Colonic mucosa (tissue), 4 donors: Measurements from ENCODE around the gene DDX52. TPM values are rescaled to one million over a fixed set of nuclear protein-coding genes. Genes with fewer than 3 reads are reported as not detected.

ENCODE experiments used
- DNase-seq: peaks from one replicate; pipeline ENCODE4 v3.0.0-alpha.2; 2020
- H3K27ac ChIP-seq: fragments of 200-600 bp; one replicate; pipeline ENCODE4 v1.8.0; 2021
- H3K27me3 ChIP-seq: fragments of 200-600 bp; one replicate; pipeline ENCODE4 v1.8.0; 2021
- H3K36me3 ChIP-seq: fragments of 200-600 bp; one replicate; pipeline ENCODE4 v1.8.0; 2021
- H3K4me1 ChIP-seq: fragments of 200-600 bp; one replicate; pipeline ENCODE4 v1.8.0; 2021; ENCODE audit warnings: mild to moderate bottlenecking
- H3K4me3 ChIP-seq: fragments of 200-600 bp; one replicate; pipeline ENCODE4 v1.8.0; 2021
- H3K9ac ChIP-seq, 2 donors: one replicate each; pipeline ENCODE4 v1.7.0; 2013; ENCODE audit warnings: control low read depth in 2 of 2, low read depth in 2 of 2, low read length in 2 of 2
- H3K9me3 ChIP-seq: fragments of 200-600 bp; one replicate; pipeline ENCODE4 v1.8.0; 2021
- CTCF ChIP-seq: fragments of 200-600 bp; IDR thresholded peaks from one replicate; pipeline ENCODE4 v1.8.0; 2022; ENCODE audit warnings: antibody characterized with exemption, mild to moderate bottlenecking
- intact Hi-C: fragments of 100-400 bp; cut with DNase I; formaldehyde crosslinking; loops from one replicate; pipeline ENCODE4 v1.14.1; 2022
- total RNA-seq, 2 donors: library from RNA; stranded (reverse); fragmentation: NEBNext Ultra II Directional in 1 of 2; extraction: Animal tissue kit (Norgen Biotek cat#: 25700) in 1 of 2; gene quantifications; one replicate each; pipeline ENCODE4 v1.2.1, GENCODE V29; 2021
- donor health status: healthy.
- donor health status: DM: no; HTN: no; CAD: no.
- donor health status: DM: no; HTN: no; CAD: no.

The DDX52 gene
- total RNA-seq, 2 donors from 2014 or later = 26.3 to 26.4 TPM

GRCh38 chr17:37678036-37678435, 34.8 kb upstream of the DDX52 start:
- no peak for DNase-seq
- Histone ChIP-seq H3K9me3 (no peaks in the 10 kb centered on the region), H3K4me3 (no peak overlapping the region), H3K36me3 (no peaks in the 10 kb centered on the region), H3K27ac (no peak overlapping the region), H3K27me3 (no peaks in the 10 kb centered on the region), H3K9ac (no peak overlapping the region), H3K4me1 (no peaks in the 10 kb centered on the region)
- intact Hi-C loops = no loop called here
- TF ChIP-seq CTCF = no peak

GRCh38 chr17:37677021-37677420, 33.8 kb upstream of the DDX52 start:
- no peak for DNase-seq
- H3K27ac ChIP-seq = peak overlapping the region; percentile 67
- no peaks in the 10 kb centered on the region for H3K4me1 ChIP-seq

GRCh38 chr17:37676115-37676925, 33.1 kb upstream of the DDX52 start:
- H3K9me3 ChIP-seq = no peaks in the 10 kb centered on the region
- no peaks in the 10 kb centered on the region for H3K27me3 ChIP-seq
- peak overlapping the region; percentile 67 for H3K27ac ChIP-seq
- no peak overlapping the region for H3K4me3 ChIP-seq
- DNase-seq = peak; percentile 72
- intact Hi-C loops = no loop called here
- TF ChIP-seq CTCF = no peak
- no peaks in the 10 kb centered on the region for H3K4me1 ChIP-seq
- peak overlapping the region in 1 of 2 donors; percentile 64 for H3K9ac ChIP-seq
- no peaks in the 10 kb centered on the region for H3K36me3 ChIP-seq

More at GRCh38 chr17:37677021-37677420, 33.8 kb upstream of the DDX52 start:
- H3K9me3 ChIP-seq = no peaks in the 10 kb centered on the region
- H3K36me3 ChIP-seq = no peaks in the 10 kb centered on the region
- intact Hi-C loops = no loop called here
- no peaks in the 10 kb centered on the region for H3K27me3 ChIP-seq
- TF ChIP-seq CTCF = no peak
- H3K9ac ChIP-seq = peak overlapping the region in 1 of 2 donors; percentile 64
- no peak overlapping the region for H3K4me3 ChIP-seq

GRCh38 chr17:37674511-37674910, 31.3 kb upstream of the DDX52 start:
- TF ChIP-seq CTCF = no peak
- H3K27ac ChIP-seq = no peak overlapping the region
- intact Hi-C loops = no loop called here
- no peak overlapping the region for H3K9ac ChIP-seq
- no peaks in the 10 kb centered on the region for H3K36me3 ChIP-seq
- no peak for DNase-seq
- H3K4me3 ChIP-seq = no peak overlapping the region
- H3K27me3 ChIP-seq = no peaks in the 10 kb centered on the region
- H3K4me1 ChIP-seq = no peaks in the 10 kb centered on the region
- no peaks in the 10 kb centered on the region for H3K9me3 ChIP-seq

GRCh38 chr17:37673386-37673785, 30.1 kb upstream of the DDX52 start:
- no peak for DNase-seq
- Histone ChIP-seq H3K9me3 (no peaks in the 10 kb centered on the region), H3K27ac (no peak overlapping the region), H3K9ac (no peak overlapping the region), H3K4me1 (no peaks in the 10 kb centered on the region), H3K36me3 (no peaks in the 10 kb centered on the region), H3K27me3 (no peaks in the 10 kb centered on the region), H3K4me3 (no peak overlapping the region)
- no peak for TF ChIP-seq CTCF
- intact Hi-C loops = no loop called here
